Glutamatergic neuron (in vitro differentiated cells): ENCODE data around the gene SHROOM3. TPM values are rescaled to one million over a fixed set of nuclear protein-coding genes. Genes with fewer than 3 reads are reported as not detected.

Experiments
- DNase-seq: peaks from one replicate; pipeline ENCODE4 v3.0.0; 2022
- H3K27ac Mint-ChIP-seq: one replicate; pipeline ENCODE4 v1.8.0; 2020; ENCODE audit warnings: mild to moderate bottlenecking, mixed read lengths, inconsistent platforms; ENCODE audit not compliant: unreplicated experiment
- H3K27me3 Mint-ChIP-seq: one replicate; pipeline ENCODE4 v1.8.0; 2020; ENCODE audit warnings: mild to moderate bottlenecking, moderate library complexity, mixed read lengths, inconsistent platforms; ENCODE audit not compliant: unreplicated experiment
- H3K36me3 Mint-ChIP-seq: one replicate; pipeline ENCODE4 v1.8.0; 2020; ENCODE audit warnings: mild to moderate bottlenecking, mixed read lengths, inconsistent platforms; ENCODE audit not compliant: unreplicated experiment
- H3K4me1 Mint-ChIP-seq: one replicate; pipeline ENCODE4 v1.8.0; 2020; ENCODE audit warnings: mild to moderate bottlenecking, low read depth, mixed read lengths, inconsistent platforms; ENCODE audit not compliant: unreplicated experiment
- H3K4me3 Mint-ChIP-seq: one replicate; pipeline ENCODE4 v1.8.0; 2020; ENCODE audit warnings: mild to moderate bottlenecking, mixed read lengths, inconsistent platforms; ENCODE audit not compliant: unreplicated experiment
- H3K9me3 Mint-ChIP-seq: one replicate; pipeline ENCODE4 v1.8.0; 2020; ENCODE audit warnings: mild to moderate bottlenecking, moderate library complexity, mixed read lengths, inconsistent platforms; ENCODE audit not compliant: unreplicated experiment
- CTCF ChIP-seq: fragments of 200-600 bp; sonication (generic); IDR thresholded peaks from one replicate; pipeline ENCODE4 v1.5.0; 2021; ENCODE audit not compliant: partially characterized antibody, unreplicated experiment
- total RNA-seq: library from RNA; stranded (reverse); fragmentation: NEBNext Ultra II Directional; extraction: Animal tissue kit (Norgen Biotek cat#: 25700); gene quantifications from one replicate; pipeline ENCODE4 v1.2.1, GENCODE V29; 2021; ENCODE audit not compliant: unreplicated experiment

The SHROOM3 gene
- total RNA-seq, 1 donor from 2014 or later, result 1.9 TPM

GRCh38 chr4:76401654-76402053, 33.4 kb upstream of the SHROOM3 start:
- TF ChIP-seq CTCF, result no peak
- Mint-ChIP-seq H3K36me3 (no peaks in the 10 kb centered on the region), H3K4me1 (no peaks in the 10 kb centered on the region), H3K27me3 (no peaks in the 10 kb centered on the region), H3K4me3 (no peak overlapping the region), H3K27ac (no peak overlapping the region), H3K9me3 (no peaks in the 10 kb centered on the region)
- no peak for DNase-seq

DNA sequence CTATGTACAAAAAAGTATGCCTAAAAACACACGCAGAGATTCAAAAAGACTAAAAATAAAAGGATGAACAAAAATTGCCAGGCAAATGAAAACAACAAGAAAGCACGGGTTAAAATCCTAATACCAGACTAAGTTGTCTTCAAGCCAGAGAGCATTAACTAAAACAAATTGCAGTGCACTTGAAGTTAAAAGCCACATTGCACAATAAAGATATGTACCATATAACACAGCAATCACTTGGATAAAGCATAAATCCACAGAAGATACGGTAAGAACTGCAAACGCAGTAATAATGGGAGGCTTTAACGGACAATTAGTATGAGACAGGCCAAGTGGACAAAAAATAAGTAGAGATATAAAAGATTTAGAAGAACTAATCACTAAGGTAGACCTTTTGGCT, 28.9 kb upstream of the SHROOM3 start:
- Mint-ChIP-seq H3K4me3 (no peak overlapping the region), H3K9me3 (no peaks in the 10 kb centered on the region)

DNA sequence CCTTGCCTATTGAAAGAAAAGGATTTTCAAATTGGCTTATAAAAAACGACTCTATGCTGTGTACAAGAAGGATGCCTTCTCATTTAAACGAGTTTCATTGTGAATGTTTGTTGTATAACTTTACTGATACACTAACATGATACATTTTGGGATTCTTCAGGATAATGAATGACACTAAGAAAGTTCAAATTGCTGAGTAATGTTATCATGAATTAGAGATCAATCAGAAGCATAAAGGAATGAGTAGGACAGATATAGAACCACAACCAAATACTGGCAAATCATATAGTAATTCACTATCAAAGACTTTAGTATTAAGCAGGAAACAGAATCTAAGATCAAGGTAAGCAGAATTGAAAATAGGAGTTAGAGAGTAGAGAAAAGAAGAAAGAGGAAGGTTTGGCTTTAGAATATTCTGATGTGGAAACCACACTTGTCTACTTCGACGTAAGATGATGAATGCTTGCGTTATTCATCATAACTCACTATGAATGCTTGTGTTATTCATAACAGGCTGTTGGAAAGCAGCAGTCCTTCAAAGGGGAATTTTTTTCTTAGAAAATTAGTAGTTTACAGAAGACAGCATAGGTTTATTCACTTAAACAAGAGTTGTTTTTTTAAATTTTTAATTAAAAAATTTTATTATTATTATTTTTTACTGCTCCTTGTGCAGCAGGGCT, 27.4 kb upstream of the SHROOM3 start:
- TF ChIP-seq CTCF, result no peak
- no peak for DNase-seq
- Mint-ChIP-seq H3K27me3 (no peaks in the 10 kb centered on the region), H3K36me3 (no peaks in the 10 kb centered on the region), H3K4me1 (no peaks in the 10 kb centered on the region), H3K27ac (no peak overlapping the region), H3K4me3 (no peak overlapping the region), H3K9me3 (no peaks in the 10 kb centered on the region)

More for the DNA sequence above, 28.9 kb upstream of the SHROOM3 start:
- H3K27me3 Mint-ChIP-seq, result no peaks in the 10 kb centered on the region
- no peak for DNase-seq
- H3K27ac Mint-ChIP-seq, result no peak overlapping the region
- no peaks in the 10 kb centered on the region for H3K36me3 Mint-ChIP-seq
- no peak for TF ChIP-seq CTCF
- no peaks in the 10 kb centered on the region for H3K4me1 Mint-ChIP-seq

GRCh38 chr4:76410636-76411035, 24.4 kb upstream of the SHROOM3 start:
- no peak for DNase-seq
- Mint-ChIP-seq H3K36me3 (no peaks in the 10 kb centered on the region), H3K4me3 (no peak overlapping the region), H3K4me1 (no peaks in the 10 kb centered on the region), H3K27ac (no peak overlapping the region), H3K9me3 (no peaks in the 10 kb centered on the region), H3K27me3 (no peaks in the 10 kb centered on the region)
- no peak for TF ChIP-seq CTCF

DNA sequence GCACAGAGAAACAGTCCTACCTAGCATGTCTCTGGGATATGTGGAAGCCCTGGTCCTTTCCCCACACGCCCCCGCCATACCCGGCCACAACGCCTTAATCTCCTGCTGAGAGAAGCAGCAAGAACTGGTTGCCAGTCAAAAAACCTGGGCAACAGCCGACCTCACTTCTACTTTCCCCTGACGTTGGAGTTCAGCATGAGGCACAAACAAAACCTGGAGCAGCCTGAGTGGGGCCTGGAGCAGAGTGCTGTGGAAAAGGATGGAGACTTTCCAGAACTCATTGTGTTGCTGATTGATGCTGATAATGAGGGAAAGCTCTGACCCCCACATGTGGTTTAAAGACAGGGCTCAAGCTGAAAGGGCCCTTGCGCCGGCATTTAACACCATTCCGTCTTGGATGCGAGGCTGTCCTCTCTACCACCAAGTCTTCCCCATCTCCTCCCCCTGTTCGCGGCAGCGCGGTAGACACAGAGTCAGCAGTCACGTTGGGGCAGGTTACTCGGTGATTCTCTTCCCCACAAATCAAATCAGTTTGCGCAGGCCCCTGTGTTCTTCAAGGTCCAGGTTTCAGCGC, 14.8 kb upstream of the SHROOM3 start:
- H3K4me3 Mint-ChIP-seq, result no peak overlapping the region
- no peak overlapping the region for H3K27ac Mint-ChIP-seq
- no peak for DNase-seq
- peaks cover 11% of the 10 kb centered on the region for H3K36me3 Mint-ChIP-seq
- no peaks in the 10 kb centered on the region for H3K27me3 Mint-ChIP-seq
- H3K9me3 Mint-ChIP-seq, result peaks cover 1% of the 10 kb centered on the region
- no peak for TF ChIP-seq CTCF
- H3K4me1 Mint-ChIP-seq, result peaks cover 4% of the 10 kb centered on the region
